Camera-type eye (tissue), 1 donor: ENCODE measurements around the gene SLC29A3. TPM values are rescaled to one million over a fixed set of nuclear protein-coding genes. Genes with fewer than 3 reads are reported as not detected.

Experiments used
- total RNA-seq: library from RNA; depleted of rRNA; stranded (reverse); fragments of >200 nt; gene quantifications from one replicate; pipeline ENCODE4 v1.2.3, GENCODE V29; 2014

Gene SLC29A3
- total RNA-seq: 7.5 TPM

DNA sequence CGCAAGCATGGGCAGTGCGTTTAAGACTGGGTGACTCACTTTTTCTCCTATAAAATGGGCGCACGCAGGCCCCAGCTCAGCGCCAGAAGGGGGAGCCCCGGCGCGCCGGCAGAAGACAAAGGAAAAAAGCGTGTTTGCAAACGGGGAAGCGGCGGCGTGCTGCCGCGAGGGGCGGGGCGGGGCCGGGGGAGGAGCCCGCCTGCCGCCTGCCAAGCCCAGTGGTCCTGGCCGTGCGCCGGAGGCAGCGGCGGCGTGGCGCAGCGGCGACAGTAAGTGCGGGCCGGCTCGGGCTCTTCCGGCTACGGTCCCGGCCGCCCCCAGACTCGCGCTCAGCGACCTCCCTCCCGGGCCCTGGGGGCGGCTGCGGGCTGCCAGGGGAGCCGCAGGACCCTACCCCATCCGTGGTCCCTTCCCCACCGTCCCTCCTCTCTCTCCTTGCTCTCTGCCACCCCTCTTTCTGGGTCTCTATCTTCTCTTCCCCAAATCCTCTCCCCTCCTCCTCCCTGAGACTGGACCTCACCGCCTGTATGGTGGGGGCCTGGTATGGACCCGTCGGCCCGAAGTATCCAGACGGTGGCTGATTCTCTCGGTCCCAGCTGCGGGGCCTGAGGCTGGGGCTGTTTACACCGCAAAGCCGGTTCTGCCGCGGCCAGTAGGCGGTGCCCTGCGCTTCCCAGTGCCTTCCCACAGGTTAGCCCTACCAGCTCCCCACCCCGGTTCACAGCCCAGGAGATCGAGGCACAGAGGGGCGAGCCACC, at the start of gene SLC29A3:
SLC29A3 (plus strand) TSS at position 218 of the 758 bp plus-strand sequence; CDS start at position 269, 51 bp downstream.

DNA sequence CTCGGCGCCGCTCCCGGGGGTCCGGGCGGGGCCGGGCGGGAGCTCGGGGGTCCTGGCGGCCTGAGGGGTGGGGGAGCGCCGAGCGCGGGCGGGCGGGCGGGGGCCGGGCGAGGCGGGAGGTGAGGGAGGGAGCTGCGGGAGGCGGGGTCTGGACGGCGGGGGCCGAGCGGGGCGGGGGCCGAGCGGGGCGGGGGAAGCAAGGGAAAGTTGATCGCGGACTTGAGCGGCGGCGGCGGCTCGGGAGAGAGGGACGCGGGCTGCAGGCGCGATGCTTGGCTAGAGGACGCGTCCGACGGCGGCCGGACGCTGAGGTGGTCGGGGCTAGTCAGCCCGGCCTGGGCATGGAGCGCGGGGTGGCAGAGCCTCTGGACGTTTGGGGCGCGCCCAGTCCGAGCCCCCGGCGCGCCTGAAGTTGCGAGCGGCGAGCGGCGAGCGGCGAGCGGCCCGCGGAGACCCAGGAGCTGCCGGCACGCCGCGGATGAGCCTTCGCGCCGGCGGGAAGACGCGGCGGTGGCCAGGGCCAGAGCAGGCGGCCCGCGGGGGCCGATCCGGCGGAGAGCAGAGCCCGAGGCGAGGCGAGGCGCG, 77.7 kb downstream of the SLC29A3 start, which contains the start of gene CDH23:
CDH23 (plus strand) TSS at position 210 of the 585 bp plus-strand sequence. CDS start 42,912 bp downstream, outside the sequence.

Other genes starting within 250 kb of the SLC29A3 start
- 10.9 TPM for gene UNC5B, start 106.7 kb upstream of the SLC29A3 start, total RNA-seq
- 75.4 TPM for gene CDH23, start 77.7 kb downstream of the SLC29A3 start, total RNA-seq